Esophagus muscularis mucosa (tissue), 4 donors: Measurements from ENCODE around the gene LCOR. TPM values are rescaled to one million over a fixed set of nuclear protein-coding genes. Genes with fewer than 3 reads are reported as not detected.

Experiments
- DNase-seq: peaks from one replicate; pipeline ENCODE4 v3.0.0-alpha.2; 2017; ENCODE audit errors: extremely low spot score
- H3K27ac ChIP-seq, 4 donors: fragments of 200-600 bp; sonication (generic); replicated peaks in 1 of 4; 1 replicate in 3 of 4; 2 replicates in 1 of 4; pipeline ENCODE4 v1.5.1; 2016 to 2019; ENCODE audit warnings: mild to moderate bottlenecking in 1 of 4
- H3K27me3 ChIP-seq, 4 donors: fragments of 200-600 bp; sonication (generic); one replicate each; pipeline versions ENCODE4 v1.5.1 to v1.6.0; 2016 to 2019
- H3K36me3 ChIP-seq, 4 donors: fragments of 200-600 bp; sonication (generic); one replicate each; pipeline ENCODE4 v1.5.1; 2016 to 2019
- H3K4me1 ChIP-seq, 4 donors: fragments of 200-600 bp; sonication (generic); one replicate each; pipeline ENCODE4 v1.5.1; 2016 to 2019
- H3K4me3 ChIP-seq, 4 donors: fragments of 200-600 bp; sonication (generic); 1 replicate in 2 of 4; 2 replicates in 2 of 4; pipeline ENCODE4 v1.5.1; 2016 to 2019; ENCODE audit warnings: mild to moderate bottlenecking in 4 of 4, moderate library complexity in 1 of 4
- H3K9me3 ChIP-seq, 4 donors: fragments of 200-600 bp; sonication (generic); 1 replicate in 3 of 4; 2 replicates in 1 of 4; pipeline ENCODE4 v1.5.1; 2016 to 2019
- EP300 ChIP-seq: sonication (generic); formaldehyde crosslinking; IDR thresholded peaks from one replicate; pipeline ENCODE4 v1.6.1; 2017; ENCODE audit warnings: antibody characterized with exemption
- POLR2A ChIP-seq: fragments of 450-650 bp; IDR thresholded peaks from one replicate; pipeline ENCODE4 v1.6.1; 2017; ENCODE audit warnings: antibody characterized with exemption, moderate library complexity, mild to moderate bottlenecking, low read depth
- POLR2AphosphoS5 ChIP-seq, 2 donors: sonication (generic); formaldehyde crosslinking; IDR thresholded peaks; one replicate each; pipeline ENCODE4 v1.6.1; 2017; ENCODE audit warnings: antibody characterized with exemption in 2 of 2
- WGBS: methylation state at CpG from one replicate; pipeline ENCODE4 v1.1.5; 2018; 5-methylcytosine and 5-hydroxymethylcytosine counted together
- intact Hi-C: fragments of 100-400 bp; cut with DNase I; formaldehyde crosslinking; loops from one replicate; pipeline ENCODE4 v1.15.1; 2023
- total RNA-seq, 4 donors: library from RNA; depleted of rRNA; stranded (reverse); fragments of >200 nt; gene quantifications; one replicate each; pipeline versions ENCODE4 v1.1.0 to v1.2.1, GENCODE V29; 2016
- TF ChIP-seq, protein P1 (sequence below), 3 experiments: fragments of 200-600 bp in 2 of 3; fragments of 450-650 bp in 1 of 3; sonication (generic) in 2 of 3; IDR thresholded peaks; one replicate each; pipeline ENCODE4 v1.5.1; 2017 to 2019; ENCODE audit warnings: antibody characterized with exemption in 3 of 3, mild to moderate bottlenecking in 2 of 3, moderate library complexity in 1 of 3

The LCOR gene
- total RNA-seq, 4 donors from 2014 or later, result 23.1 to 43.2 (median 29.4) TPM

DNA sequence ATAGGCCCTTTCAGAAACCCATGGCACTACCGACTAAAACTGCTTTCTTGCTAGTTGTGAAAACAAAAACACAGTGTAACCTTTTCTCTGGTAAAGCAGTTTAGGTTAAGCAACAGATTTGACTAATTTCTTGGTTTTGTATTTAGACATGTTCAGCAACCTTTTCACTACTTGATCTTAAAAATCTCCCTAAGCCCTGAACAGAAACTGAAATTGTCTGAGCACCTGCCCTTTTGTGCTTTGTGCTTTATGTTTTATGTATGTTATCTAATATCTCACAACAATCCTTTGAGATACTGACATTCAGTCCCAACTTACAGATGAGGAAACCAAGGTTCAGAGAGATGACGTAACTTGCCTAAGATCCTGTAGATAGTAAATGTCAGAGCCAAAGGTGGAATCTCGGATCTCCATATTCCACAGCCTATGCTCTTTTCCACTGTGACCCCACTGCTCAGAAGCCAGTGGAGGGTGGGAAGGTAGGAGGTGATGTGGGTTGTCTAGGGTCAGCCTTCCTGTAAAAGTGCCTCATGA, 146.6 kb downstream of the LCOR start:
- Histone ChIP-seq H3K9me3 (no peaks in the 10 kb centered on the region), H3K27me3 (no peaks in the 10 kb centered on the region), H3K36me3 (peaks cover 0 to 26% (median 18%) of the 10 kb centered on the region in 4 donors), H3K4me1 (no peaks in the 10 kb centered on the region), H3K4me3 (no peak overlapping the region), H3K27ac (no peak overlapping the region)
- DNase-seq, result no peak
- intact Hi-C loops, result no loop called here
- TF ChIP-seq EP300, result no peak
- no peak for TF ChIP-seq POLR2A
- TF ChIP-seq, protein P1, sequence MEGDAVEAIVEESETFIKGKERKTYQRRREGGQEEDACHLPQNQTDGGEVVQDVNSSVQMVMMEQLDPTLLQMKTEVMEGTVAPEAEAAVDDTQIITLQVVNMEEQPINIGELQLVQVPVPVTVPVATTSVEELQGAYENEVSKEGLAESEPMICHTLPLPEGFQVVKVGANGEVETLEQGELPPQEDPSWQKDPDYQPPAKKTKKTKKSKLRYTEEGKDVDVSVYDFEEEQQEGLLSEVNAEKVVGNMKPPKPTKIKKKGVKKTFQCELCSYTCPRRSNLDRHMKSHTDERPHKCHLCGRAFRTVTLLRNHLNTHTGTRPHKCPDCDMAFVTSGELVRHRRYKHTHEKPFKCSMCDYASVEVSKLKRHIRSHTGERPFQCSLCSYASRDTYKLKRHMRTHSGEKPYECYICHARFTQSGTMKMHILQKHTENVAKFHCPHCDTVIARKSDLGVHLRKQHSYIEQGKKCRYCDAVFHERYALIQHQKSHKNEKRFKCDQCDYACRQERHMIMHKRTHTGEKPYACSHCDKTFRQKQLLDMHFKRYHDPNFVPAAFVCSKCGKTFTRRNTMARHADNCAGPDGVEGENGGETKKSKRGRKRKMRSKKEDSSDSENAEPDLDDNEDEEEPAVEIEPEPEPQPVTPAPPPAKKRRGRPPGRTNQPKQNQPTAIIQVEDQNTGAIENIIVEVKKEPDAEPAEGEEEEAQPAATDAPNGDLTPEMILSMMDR (IDR thresholded peaks at IDR 0.05), result no peak
- TF ChIP-seq POLR2AphosphoS5 (IDR thresholded peaks at IDR 0.05), result no peak
- 89% methylated on average over 3 of the region's 3 CpGs for WGBS

DNA sequence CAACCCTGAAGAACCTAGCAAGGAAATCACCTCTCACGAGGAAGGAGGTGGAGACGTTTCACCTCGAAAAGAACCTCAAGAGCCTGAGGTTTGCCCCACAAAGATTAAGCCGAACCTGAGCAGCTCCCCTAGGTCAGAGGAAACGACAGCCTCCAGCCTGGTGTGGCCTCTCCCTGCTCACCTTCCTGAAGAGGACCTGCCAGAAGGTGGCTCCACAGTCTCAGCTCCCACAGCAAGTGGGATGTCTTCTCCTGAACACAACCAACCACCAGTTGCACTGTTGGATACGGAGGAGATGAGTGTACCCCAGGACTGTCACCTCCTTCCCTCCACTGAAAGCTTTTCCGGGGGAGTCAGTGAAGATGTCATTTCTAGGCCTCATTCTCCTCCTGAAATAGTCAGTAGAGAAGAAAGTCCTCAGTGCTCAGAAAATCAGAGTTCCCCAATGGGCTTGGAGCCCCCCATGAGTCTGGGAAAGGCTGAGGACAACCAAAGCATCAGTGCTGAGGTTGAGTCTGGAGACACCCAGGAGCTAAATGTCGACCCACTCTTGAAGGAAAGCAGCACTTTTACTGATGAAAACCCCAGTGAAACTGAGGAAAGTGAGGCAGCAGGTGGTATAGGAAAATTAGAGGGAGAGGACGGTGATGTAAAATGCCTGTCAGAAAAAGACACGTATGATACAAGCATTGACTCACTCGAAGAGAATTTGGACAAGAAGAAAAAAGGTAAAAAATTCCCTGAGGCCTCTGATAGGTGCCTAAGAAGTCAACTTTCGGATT, 150.2 kb downstream of the LCOR start:
- peaks cover 0 to 26% (median 18%) of the 10 kb centered on the region in 4 donors for H3K36me3 ChIP-seq
- intact Hi-C loops, result no loop called here
- 92% methylated on average over 11 of the region's 12 CpGs for WGBS
- no peaks in the 10 kb centered on the region for H3K4me1 ChIP-seq
- no peak overlapping the region for H3K4me3 ChIP-seq
- TF ChIP-seq POLR2A, result no peak
- no peak for TF ChIP-seq EP300
- TF ChIP-seq POLR2AphosphoS5 (IDR thresholded peaks at IDR 0.05), result no peak
- TF ChIP-seq, protein P1 (IDR thresholded peaks at IDR 0.05), result no peak
- no peak for DNase-seq
- H3K9me3 ChIP-seq, result no peaks in the 10 kb centered on the region
- no peaks in the 10 kb centered on the region for H3K27me3 ChIP-seq
- H3K27ac ChIP-seq, result no peak overlapping the region

DNA sequence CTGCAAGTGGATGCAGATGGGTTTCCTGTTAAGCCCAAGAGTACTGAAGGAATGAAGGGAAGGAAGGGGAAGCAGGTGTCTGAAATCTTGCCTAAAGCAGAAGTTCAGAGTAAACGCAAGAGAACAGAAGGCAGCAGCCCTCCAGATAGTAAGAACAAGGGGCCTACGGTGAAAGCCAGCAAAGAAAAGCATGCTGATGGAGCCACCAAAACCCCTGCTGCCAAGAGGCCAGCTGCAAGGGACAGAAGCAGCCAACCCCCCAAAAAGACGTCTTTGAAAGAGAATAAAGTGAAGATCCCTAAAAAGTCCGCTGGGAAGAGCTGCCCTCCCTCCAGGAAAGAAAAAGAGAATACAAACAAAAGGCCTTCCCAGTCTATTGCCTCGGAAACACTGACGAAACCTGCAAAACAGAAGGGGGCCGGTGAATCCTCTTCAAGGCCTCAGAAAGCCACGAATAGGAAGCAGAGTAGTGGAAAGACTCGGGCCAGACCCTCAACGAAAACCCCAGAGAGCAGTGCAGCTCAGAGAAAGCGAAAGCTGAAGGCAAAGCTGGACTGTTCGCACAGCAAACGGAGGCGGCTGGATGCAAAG, 152.5 kb downstream of the LCOR start:
- WGBS, result 74% methylated on average over 14 of the region's 14 CpGs
- Histone ChIP-seq H3K4me3 (peak overlapping the region in 2 of 4 donors; percentile 17 to 21), H3K36me3 (peaks cover 0 to 26% (median 18%) of the 10 kb centered on the region in 4 donors), H3K27ac (no peak overlapping the region), H3K4me1 (peaks cover 0 to 19% (median 17%) of the 10 kb centered on the region in 4 donors), H3K27me3 (no peaks in the 10 kb centered on the region), H3K9me3 (no peaks in the 10 kb centered on the region)
- DNase-seq, result no peak
- TF ChIP-seq EP300, result no peak
- TF ChIP-seq POLR2A, result no peak
- no peak for TF ChIP-seq POLR2AphosphoS5 (IDR thresholded peaks at IDR 0.05)
- TF ChIP-seq, protein P1 (IDR thresholded peaks at IDR 0.05), result no peak
- intact Hi-C loops, result no loop called here

DNA sequence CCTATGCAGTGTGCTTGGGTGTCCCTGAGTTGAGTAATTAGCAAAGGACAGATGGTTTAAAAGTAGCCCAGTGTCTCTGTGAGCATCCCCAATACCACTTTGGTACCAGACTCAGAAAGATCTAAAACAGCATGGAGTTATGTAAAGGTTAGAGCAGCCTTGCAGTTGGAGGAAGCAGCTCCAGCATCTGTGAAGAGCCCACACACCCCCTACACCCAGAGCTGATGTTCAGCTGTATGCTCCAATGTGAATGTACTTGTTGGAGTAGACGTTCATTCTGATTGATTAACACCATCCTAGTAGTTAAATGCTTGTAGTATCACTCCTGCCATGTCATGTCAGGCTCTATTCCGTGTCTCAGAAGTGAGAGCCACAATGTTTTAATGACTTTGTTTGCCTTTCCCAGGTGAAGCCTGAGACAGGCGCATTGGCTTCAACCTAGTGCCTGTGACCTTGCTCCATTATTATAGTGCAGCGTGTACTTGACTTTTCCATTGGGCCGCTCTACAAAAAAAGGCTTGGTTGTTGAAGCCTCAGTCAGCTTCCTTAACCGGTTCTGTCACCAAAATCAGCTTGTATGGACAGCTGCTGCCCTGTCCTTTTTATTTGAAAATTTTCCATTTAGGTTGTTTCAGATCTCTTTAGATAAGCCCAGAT, 154.2 kb downstream of the LCOR start:
- H3K4me1 ChIP-seq, result peaks cover 0 to 35% (median 34%) of the 10 kb centered on the region in 4 donors
- intact Hi-C loops, result no loop called here
- no peak for TF ChIP-seq POLR2AphosphoS5 (IDR thresholded peaks at IDR 0.05)
- no peak for TF ChIP-seq POLR2A
- TF ChIP-seq, protein P1 (IDR thresholded peaks at IDR 0.05), result no peak
- no peak for TF ChIP-seq EP300
- no peak overlapping the region for H3K4me3 ChIP-seq
- no peaks in the 10 kb centered on the region for H3K27me3 ChIP-seq
- no peak for DNase-seq
- H3K27ac ChIP-seq, result no peak overlapping the region
- WGBS, result 96% methylated on average over 6 of the region's 6 CpGs
- peaks cover 0 to 19% (median 10%) of the 10 kb centered on the region in 4 donors for H3K36me3 ChIP-seq
- H3K9me3 ChIP-seq, result no peaks in the 10 kb centered on the region
